ENCODE data around the gene FAM53C. TPM values are rescaled to one million over a fixed set of nuclear protein-coding genes. Genes with fewer than 3 reads are reported as not detected.
"Not testable (repeated sequence)": the region's sequence is repeated elsewhere in the genome, so short reads cannot be mapped to it uniquely, and the experiment has no call there.

Gene FAM53C
- total and polyA plus RNA-seq, 5 donors: 16.9 to 25.0 (median 20.6) TPM

- peak; percentile 19 to 40 for ATAC-seq
- no peaks in the 10 kb centered on the region for H3K9me3 ChIP-seq (ENCODE audit: control insufficient read depth, low read length)
- no peak overlapping the region for H3K27ac ChIP-seq (ENCODE audit: low read length)
- peaks cover 15% of the 10 kb centered on the region for H3K4me1 ChIP-seq (ENCODE audit: control insufficient read depth, insufficient read depth, low read length)
- H3K27me3 ChIP-seq (ENCODE audit: control insufficient read depth, insufficient read depth): no peaks in the 10 kb centered on the region
- no peak overlapping the region for H3K4me3 ChIP-seq (ENCODE audit: low read length)
- no peak for DNase-seq
- WGBS: 54% methylated on average over 4 of the region's 4 CpGs
- intact Hi-C loops (cut with DNase I): no loop called here
Observed at GRCh38 chr5:138366632-138367382, 28.7 kb downstream of the FAM53C start.

DNA sequence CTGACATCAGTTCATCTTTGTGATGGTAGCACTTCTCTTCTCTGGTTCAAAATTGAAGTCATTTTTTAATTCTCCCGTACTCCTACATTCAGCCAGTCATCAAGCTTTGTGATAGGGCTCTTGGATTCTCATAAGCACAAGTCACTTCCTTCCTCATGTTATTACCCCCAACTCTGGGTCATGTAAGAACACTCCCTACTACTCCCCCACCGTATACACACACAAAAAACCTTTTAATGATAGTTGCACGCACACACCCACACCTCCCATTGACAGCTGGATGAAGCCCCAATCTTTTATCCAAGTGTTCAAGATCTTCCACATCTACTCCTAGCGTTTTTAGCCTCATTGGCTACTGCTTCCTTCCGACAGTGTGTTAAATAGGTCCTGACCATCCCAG is 31.2 kb downstream of the FAM53C start:
- 42% methylated on average over 5 of the region's 5 CpGs for WGBS
- H3K4me3 ChIP-seq (ENCODE audit: low read length): no peak overlapping the region
- DNase-seq (no peak), ATAC-seq (peak; percentile 9 to 60)
- no peaks in the 10 kb centered on the region for H3K9me3 ChIP-seq (ENCODE audit: control insufficient read depth, low read length)
- H3K27ac ChIP-seq (ENCODE audit: low read length): peak overlapping the region; percentile 75
- no peaks in the 10 kb centered on the region for H3K27me3 ChIP-seq (ENCODE audit: control insufficient read depth, insufficient read depth)
- intact Hi-C loops (cut with DNase I): no loop called here
- H3K4me1 ChIP-seq (ENCODE audit: control insufficient read depth, insufficient read depth, low read length): peaks cover 16% of the 10 kb centered on the region

GRCh38 chr5:138369706-138370105 is 31.6 kb downstream of the FAM53C start:
- 43% methylated on average over 2 of the region's 2 CpGs for WGBS
- H3K27ac ChIP-seq (ENCODE audit: low read length): peak overlapping the region; percentile 75
- DNase-seq: no peak
- peaks cover 16% of the 10 kb centered on the region for H3K4me1 ChIP-seq (ENCODE audit: control insufficient read depth, insufficient read depth, low read length)
- no peaks in the 10 kb centered on the region for H3K9me3 ChIP-seq (ENCODE audit: control insufficient read depth, low read length)
- peak; percentile 44 to 46 for ATAC-seq
- no peaks in the 10 kb centered on the region for H3K27me3 ChIP-seq (ENCODE audit: control insufficient read depth, insufficient read depth)
- intact Hi-C loops (cut with DNase I): no loop called here
- H3K4me3 ChIP-seq (ENCODE audit: low read length): no peak overlapping the region

DNA sequence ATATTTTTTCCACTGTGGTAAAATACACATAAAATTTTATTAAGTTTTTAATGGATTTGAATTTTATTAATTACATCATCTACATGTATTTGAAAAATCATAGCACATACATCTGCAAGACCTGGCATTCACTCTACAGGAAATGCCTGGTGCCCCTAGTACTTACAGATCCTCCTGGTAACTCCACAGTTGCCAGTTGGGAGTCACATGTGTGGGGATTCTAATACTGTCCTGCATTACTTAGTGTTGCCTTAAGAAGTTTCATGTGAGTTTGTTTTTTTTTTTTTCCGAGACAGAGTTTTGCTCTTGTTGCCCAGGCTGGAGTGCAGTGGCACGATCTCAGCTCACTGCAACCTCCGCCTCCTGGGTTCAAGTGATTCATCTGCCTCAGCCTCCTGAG is 32.5 kb downstream of the FAM53C start:
- 81% methylated on average over 3 of the region's 3 CpGs for WGBS
- intact Hi-C loops (cut with DNase I): no loop called here
- Histone ChIP-seq H3K27ac (ENCODE audit: low read length) (no peak overlapping the region), H3K4me1 (ENCODE audit: control insufficient read depth, insufficient read depth, low read length) (peaks cover 16% of the 10 kb centered on the region), H3K27me3 (ENCODE audit: control insufficient read depth, insufficient read depth) (no peaks in the 10 kb centered on the region), H3K9me3 (ENCODE audit: control insufficient read depth, low read length) (no peaks in the 10 kb centered on the region), H3K4me3 (ENCODE audit: low read length) (no peak overlapping the region)
- DNase-seq: no peak
- peak in 1 of 2 donors; percentile 36 for ATAC-seq

GRCh38 chr5:138371454-138371853 is 33.4 kb downstream of the FAM53C start:
- H3K4me3 ChIP-seq (ENCODE audit: low read length): no peak overlapping the region
- no peak overlapping the region for H3K27ac ChIP-seq (ENCODE audit: low read length)
- intact Hi-C loops (cut with DNase I): no loop called here
- no peaks in the 10 kb centered on the region for H3K9me3 ChIP-seq (ENCODE audit: control insufficient read depth, low read length)
- peaks cover 13% of the 10 kb centered on the region for H3K4me1 ChIP-seq (ENCODE audit: control insufficient read depth, insufficient read depth, low read length)
- ATAC-seq (no peak), DNase-seq (no peak)
- no peaks in the 10 kb centered on the region for H3K27me3 ChIP-seq (ENCODE audit: control insufficient read depth, insufficient read depth)
- WGBS: 94% methylated on average over 2 of the region's 2 CpGs

- H3K27me3 ChIP-seq (ENCODE audit: control insufficient read depth, insufficient read depth): no peaks in the 10 kb centered on the region
- no peak overlapping the region for H3K4me3 ChIP-seq (ENCODE audit: low read length)
- no peak for DNase-seq
- intact Hi-C loops (cut with DNase I): no loop called here
- H3K27ac ChIP-seq (ENCODE audit: low read length): no peak overlapping the region
- no peaks in the 10 kb centered on the region for H3K9me3 ChIP-seq (ENCODE audit: control insufficient read depth, low read length)
- peaks cover 11% of the 10 kb centered on the region for H3K4me1 ChIP-seq (ENCODE audit: control insufficient read depth, insufficient read depth, low read length)
- ATAC-seq: no peak
- WGBS: 72% methylated on average over 1 of the region's 1 CpG
Observed at GRCh38 chr5:138372225-138372624, 34.2 kb downstream of the FAM53C start.

GRCh38 chr5:138372653-138373052 is 34.6 kb downstream of the FAM53C start:
- Histone ChIP-seq H3K27ac (ENCODE audit: low read length) (no peak overlapping the region), H3K4me3 (ENCODE audit: low read length) (no peak overlapping the region), H3K27me3 (ENCODE audit: control insufficient read depth, insufficient read depth) (no peaks in the 10 kb centered on the region), H3K4me1 (ENCODE audit: control insufficient read depth, insufficient read depth, low read length) (peaks cover 11% of the 10 kb centered on the region), H3K9me3 (ENCODE audit: control insufficient read depth, low read length) (no peaks in the 10 kb centered on the region)
- 59% methylated on average over 5 of the region's 5 CpGs for WGBS
- ATAC-seq (peak in 1 of 2 donors; percentile 22), DNase-seq (no peak)
- intact Hi-C loops (cut with DNase I): no loop called here

DNA sequence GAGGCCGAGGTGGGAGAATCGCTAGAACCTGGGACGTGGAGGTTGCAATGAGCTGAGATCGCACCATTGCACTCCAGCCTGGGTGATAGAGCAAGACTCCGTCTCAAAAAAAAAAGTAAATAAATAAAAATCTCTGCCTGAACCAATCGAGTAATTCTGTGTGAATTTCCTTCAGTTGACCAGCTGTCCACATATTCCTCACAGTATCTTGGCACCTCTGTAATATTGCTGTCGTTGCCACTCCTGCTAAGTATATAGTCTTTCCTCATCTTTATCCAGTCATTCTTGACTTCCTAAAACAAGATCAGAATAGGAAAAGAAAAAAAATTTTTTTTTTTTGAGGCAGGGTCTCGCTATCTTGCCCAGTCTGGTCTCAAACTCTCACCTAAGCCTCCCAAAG is 44.3 kb downstream of the FAM53C start:
- Histone ChIP-seq H3K4me1 (ENCODE audit: control insufficient read depth, insufficient read depth, low read length) (no peaks in the 10 kb centered on the region), H3K27me3 (ENCODE audit: control insufficient read depth, insufficient read depth) (no peaks in the 10 kb centered on the region), H3K9me3 (ENCODE audit: control insufficient read depth, low read length) (no peaks in the 10 kb centered on the region), H3K4me3 (ENCODE audit: low read length) (no peak overlapping the region), H3K27ac (ENCODE audit: low read length) (no peak overlapping the region)
- ATAC-seq (no peak), DNase-seq (no peak)
- WGBS: 97% methylated on average over 8 of the region's 8 CpGs
- intact Hi-C loops (cut with DNase I): no loop called here

DNA sequence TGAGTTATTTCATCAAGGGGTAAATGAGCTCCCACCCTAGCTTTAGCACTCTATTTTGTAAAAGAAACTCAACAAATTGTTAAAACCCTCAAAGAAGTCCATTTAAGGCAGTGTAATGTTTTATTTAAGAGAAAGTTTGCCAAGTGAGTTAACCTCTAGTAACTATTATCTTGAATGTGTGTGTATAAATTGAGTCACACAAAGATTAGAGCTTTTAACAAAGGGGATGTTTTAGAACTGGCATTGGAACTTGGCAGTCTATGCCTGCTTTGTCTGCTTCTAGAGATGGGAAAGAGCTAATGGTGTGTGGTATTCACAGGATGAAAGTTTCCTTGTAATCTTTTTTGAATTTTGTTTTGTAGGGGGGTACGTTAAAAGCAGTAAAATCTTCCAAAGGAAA is 47.6 kb downstream of the FAM53C start:
- H3K4me1 ChIP-seq (ENCODE audit: control insufficient read depth, insufficient read depth, low read length): no peaks in the 10 kb centered on the region
- H3K27ac ChIP-seq (ENCODE audit: low read length): no peak overlapping the region
- ATAC-seq (peak; percentile 38 to 92), DNase-seq (no peak)
- H3K4me3 ChIP-seq (ENCODE audit: low read length): no peak overlapping the region
- no peaks in the 10 kb centered on the region for H3K27me3 ChIP-seq (ENCODE audit: control insufficient read depth, insufficient read depth)
- intact Hi-C loops (cut with DNase I): no loop called here
- no peaks in the 10 kb centered on the region for H3K9me3 ChIP-seq (ENCODE audit: control insufficient read depth, low read length)
- 83% methylated on average over 1 of the region's 1 CpG for WGBS

GRCh38 chr5:138386290-138386689 is 48.2 kb downstream of the FAM53C start:
- H3K4me3 ChIP-seq (ENCODE audit: low read length): no peak overlapping the region
- peak; percentile 64 to 90 for ATAC-seq
- H3K27ac ChIP-seq (ENCODE audit: low read length): no peak overlapping the region
- H3K4me1 ChIP-seq (ENCODE audit: control insufficient read depth, insufficient read depth, low read length): no peaks in the 10 kb centered on the region
- no peaks in the 10 kb centered on the region for H3K9me3 ChIP-seq (ENCODE audit: control insufficient read depth, low read length)
- no peaks in the 10 kb centered on the region for H3K27me3 ChIP-seq (ENCODE audit: control insufficient read depth, insufficient read depth)
- WGBS: 86% methylated on average over 10 of the region's 10 CpGs
- intact Hi-C loops (cut with DNase I): no loop called here
- DNase-seq: peak in 2 of 3 donors; percentile 27 to 65

GRCh38 chr5:138389332-138389731 is 51.3 kb downstream of the FAM53C start:
- no peak overlapping the region for H3K27ac ChIP-seq (ENCODE audit: low read length)
- 96% methylated on average over 3 of the region's 3 CpGs for WGBS
- intact Hi-C loops (cut with DNase I): no loop called here

GRCh38 chr5:138389911-138390310 is 51.8 kb downstream of the FAM53C start:
- ATAC-seq; H3K27ac ChIP-seq (ENCODE audit: low read length); H3K4me3 ChIP-seq (ENCODE audit: low read length); H3K4me1 ChIP-seq (ENCODE audit: control insufficient read depth, insufficient read depth, low read length); intact Hi-C loops (cut with DNase I); H3K9me3 ChIP-seq (ENCODE audit: control insufficient read depth, low read length); H3K27me3 ChIP-seq (ENCODE audit: control insufficient read depth, insufficient read depth); DNase-seq: not testable (repeated sequence)
- WGBS: 95% methylated on average over 10 of the region's 10 CpGs

More at GRCh38 chr5:138389332-138389731, 51.3 kb downstream of the FAM53C start:
- Histone ChIP-seq H3K9me3 (ENCODE audit: control insufficient read depth, low read length) (no peaks in the 10 kb centered on the region), H3K4me3 (ENCODE audit: low read length) (no peak overlapping the region), H3K4me1 (ENCODE audit: control insufficient read depth, insufficient read depth, low read length) (peaks cover 3% of the 10 kb centered on the region), H3K27me3 (ENCODE audit: control insufficient read depth, insufficient read depth) (no peaks in the 10 kb centered on the region)
- no peak for DNase-seq
- ATAC-seq: no peak

Data from right cardiac atrium (tissue), 5 donors.